ENCODE results near the gene PMEPA1. TPM values are rescaled to one million over a fixed set of nuclear protein-coding genes. Genes with fewer than 3 reads are reported as not detected.
A peak's percentile ranks its signal among the peaks of the same experiment; 100 is the strongest.
"Not testable (repeated sequence)": the region's sequence is repeated elsewhere in the genome, so short reads cannot be mapped to it uniquely, and the experiment has no call there.

Gene PMEPA1
- total RNA-seq, 2 experiments from 2014 or later, result 15.7 to 18.0 TPM

GRCh38 chr20:57630061-57630460 lies 79.8 kb downstream of the PMEPA1 start:
- TF ChIP-seq CTCF (IDR thresholded peaks at IDR 0.05), result no peak
- Histone ChIP-seq H3K4me1 (ENCODE audit: insufficient read depth, low read length) (peaks cover 58% of the 10 kb centered on the region), H3K27me3 (ENCODE audit: control insufficient read depth in 1 of 2, insufficient read depth in 2 of 2, low read length in 2 of 2) (no peaks in the 10 kb centered on the region), H3K36me3 (ENCODE audit: insufficient read depth, low read length) (no peaks in the 10 kb centered on the region), H3K27ac (ENCODE audit: low read depth in 1 of 2, low read length in 2 of 2) (peak overlapping the region; percentile 61 to 88), H3K9me3 (ENCODE audit: control insufficient read depth in 1 of 2, insufficient read depth in 1 of 2, low read length in 2 of 2) (peaks cover 0 to 2% of the 10 kb centered on the region in 2 experiments), H3K4me3 (ENCODE audit: low read length) (peak overlapping the region; percentile 51)
- Mint-ChIP-seq H3K9me3 (peaks cover 7% of the 10 kb centered on the region), H3K27ac (peak overlapping the region; percentile 94), H3K4me1 (ENCODE audit: low read depth) (peaks cover 91% of the 10 kb centered on the region), H3K4me3 (peak overlapping the region; percentile 85), H3K36me3 (ENCODE audit: low read depth) (peaks cover 33% of the 10 kb centered on the region), H3K27me3 (no peaks in the 10 kb centered on the region)
- POLR2A ChIA-PET, result interaction anchor here (0.7 to 4.4 kb wide), 11 partner anchors 10 to 1022 kb away, joined by 3 to 139 read pairs (median 7); partner anchors contain the start of genes PMEPA1, RBM38, VAPB and ZBP1
- ATAC-seq (ENCODE audit: poor library complexity) (peak; percentile 43), DNase-seq (peak in 5 of 14 experiments; percentile 28 to 63 (median 50))
- CTCF ChIA-PET, result interaction anchor here (0.9 to 2.0 kb wide), 3 partner anchors 11 to 33 kb away, joined by 3 to 12 read pairs (median 3); partner anchors contain the start of gene ZBP1
- intact Hi-C loops (cut with DNase I, micrococcal nuclease), result loop anchor here (5.0 kb wide), 2 partner anchors 77 to 233 kb away; no protein-coding TSS in a partner anchor

- Histone ChIP-seq H3K27ac (ENCODE audit: low read depth in 1 of 2, low read length in 2 of 2) (peak overlapping the region; percentile 61 to 88), H3K4me1 (ENCODE audit: insufficient read depth, low read length) (peaks cover 55% of the 10 kb centered on the region), H3K4me3 (ENCODE audit: low read length) (peak overlapping the region; percentile 51)
- H3K36me3 Mint-ChIP-seq (ENCODE audit: low read depth), result peaks cover 36% of the 10 kb centered on the region
- H3K27ac Mint-ChIP-seq, result peak overlapping the region; percentile 94
- H3K9me3 ChIP-seq (ENCODE audit: control insufficient read depth in 1 of 2, insufficient read depth in 1 of 2, low read length in 2 of 2); H3K27me3 Mint-ChIP-seq; ATAC-seq (ENCODE audit: poor library complexity); H3K9me3 Mint-ChIP-seq; H3K36me3 ChIP-seq (ENCODE audit: insufficient read depth, low read length); H3K27me3 ChIP-seq (ENCODE audit: control insufficient read depth in 1 of 2, insufficient read depth in 2 of 2, low read length in 2 of 2): not testable (repeated sequence)
- peaks cover 93% of the 10 kb centered on the region for H3K4me1 Mint-ChIP-seq (ENCODE audit: low read depth)
- DNase-seq, result peak in 5 of 14 experiments; percentile 17 to 53 (median 34)
- peak overlapping the region; percentile 85 for H3K4me3 Mint-ChIP-seq
- POLR2A ChIA-PET, result interaction anchor here (0.9 to 4.4 kb wide), 10 partner anchors 9 to 1023 kb away, joined by 3 to 139 read pairs (median 7); partner anchors contain the start of genes PMEPA1, RBM38, VAPB and ZBP1
- CTCF ChIA-PET, result interaction anchor here (0.9 to 2.0 kb wide), 2 partner anchors 10 to 19 kb away, joined by 3 to 12 read pairs; partner anchors contain the start of gene ZBP1
- intact Hi-C loops (cut with DNase I, micrococcal nuclease), result loop anchor here (2.0 to 10.0 kb wide), 3 partner anchors 25 to 1025 kb away; partner anchors contain the start of genes STX16 (in 1 of the 2) and VAPB (in 1 of the 2)
Observed at GRCh38 chr20:57629491-57629901, 80.3 kb downstream of the PMEPA1 start.

GRCh38 chr20:57628962-57629308 lies 80.9 kb downstream of the PMEPA1 start:
- H3K27ac ChIP-seq (ENCODE audit: low read depth in 1 of 2, low read length in 2 of 2), result peak overlapping the region; percentile 61 to 88

More at GRCh38 chr20:57628962-57629308, 80.9 kb downstream of the PMEPA1 start:
- CTCF ChIA-PET, result interaction anchor here (1.6 to 2.0 kb wide), 3 partner anchors 9 to 25 kb away, joined by 5 to 12 read pairs (median 11); partner anchors contain the start of gene ZBP1
- H3K4me3 Mint-ChIP-seq, result peak overlapping the region; percentile 85
- intact Hi-C loops (cut with DNase I, micrococcal nuclease), result loop anchor here (1.0 to 10.0 kb wide), 4 partner anchors 10 to 1026 kb away; partner anchors contain the start of genes STX16 (in 1 of the 2) and VAPB (in 1 of the 2)
- peaks cover 49% of the 10 kb centered on the region for H3K4me1 ChIP-seq (ENCODE audit: insufficient read depth, low read length)
- H3K27me3 ChIP-seq (ENCODE audit: control insufficient read depth in 1 of 2, insufficient read depth in 2 of 2, low read length in 2 of 2); H3K9me3 Mint-ChIP-seq; H3K36me3 ChIP-seq (ENCODE audit: insufficient read depth, low read length); ATAC-seq (ENCODE audit: poor library complexity); H3K9me3 ChIP-seq (ENCODE audit: control insufficient read depth in 1 of 2, insufficient read depth in 1 of 2, low read length in 2 of 2); H3K27me3 Mint-ChIP-seq: not testable (repeated sequence)
- peak overlapping the region; percentile 94 for H3K27ac Mint-ChIP-seq
- peak in 1 of 14 experiments; percentile 14 for DNase-seq
- H3K4me3 ChIP-seq (ENCODE audit: low read length), result peak overlapping the region; percentile 22
- POLR2A ChIA-PET, result interaction anchor here (1.0 to 4.4 kb wide), 8 partner anchors 9 to 760 kb away, joined by 3 to 139 read pairs (median 7); partner anchors contain the start of genes PMEPA1, RBM38, VAPB and ZBP1
- peaks cover 41% of the 10 kb centered on the region for H3K36me3 Mint-ChIP-seq (ENCODE audit: low read depth)
- H3K4me1 Mint-ChIP-seq (ENCODE audit: low read depth), result peaks cover 92% of the 10 kb centered on the region

Data from CD4-positive, alpha-beta T cell (primary cell).